GM19043 (cell line): ENCODE measurements around the gene ZNF33A.
"Not testable (repeated sequence)": the region's sequence is repeated elsewhere in the genome, so short reads cannot be mapped to it uniquely, and the experiment has no call there.

Experiments
- ATAC-seq: cut with Tn5 transposase; IDR thresholded peaks from one replicate; pipeline ENCODE4 v1.9.1; 2021; ENCODE audit warnings: low read depth; ENCODE audit not compliant: unreplicated experiment

ZNF33A gene

DNA sequence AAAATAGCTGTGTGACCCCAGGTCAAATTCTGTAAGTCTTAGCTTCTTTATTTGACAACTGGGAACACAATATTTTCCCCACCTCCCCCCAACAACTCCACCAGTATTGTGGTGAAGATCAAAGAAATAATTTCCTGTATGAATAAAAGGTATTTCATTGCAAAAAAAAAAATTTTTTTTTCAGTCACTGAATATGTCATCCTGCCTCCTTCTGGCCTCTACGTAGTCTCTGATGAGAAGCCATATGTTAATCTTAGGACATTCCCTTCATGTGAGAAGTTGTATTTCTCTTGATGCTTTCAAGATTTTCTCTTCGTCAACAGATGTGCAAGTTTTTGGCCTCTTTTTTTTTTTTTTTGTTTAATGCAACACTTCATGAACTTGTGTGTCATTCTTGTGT, 33.0 kb downstream of the ZNF33A start:
- no peak for ATAC-seq

- ATAC-seq: no peak
Observed at GRCh38 chr10:38045129-38045528, 34.7 kb downstream of the ZNF33A start.

DNA sequence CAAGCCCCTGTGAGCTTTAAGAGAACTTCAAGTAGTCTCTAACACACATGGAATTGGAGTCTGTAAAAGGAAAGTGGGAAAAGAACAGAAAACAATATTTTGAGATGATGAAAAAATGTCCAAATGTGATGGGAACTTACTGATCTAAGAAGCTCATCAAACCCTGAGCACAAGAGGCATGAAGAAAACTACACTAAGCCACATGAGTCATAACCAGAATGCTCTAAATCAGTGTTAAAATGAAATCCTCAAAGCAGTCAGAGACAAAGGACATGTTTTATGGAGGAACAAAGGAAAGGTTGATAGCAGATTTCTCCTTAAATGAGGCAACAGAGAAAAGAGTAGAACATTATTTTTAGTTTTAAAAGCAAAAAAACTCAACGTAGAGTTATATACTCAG, 37.2 kb downstream of the ZNF33A start:
- no peak for ATAC-seq

DNA sequence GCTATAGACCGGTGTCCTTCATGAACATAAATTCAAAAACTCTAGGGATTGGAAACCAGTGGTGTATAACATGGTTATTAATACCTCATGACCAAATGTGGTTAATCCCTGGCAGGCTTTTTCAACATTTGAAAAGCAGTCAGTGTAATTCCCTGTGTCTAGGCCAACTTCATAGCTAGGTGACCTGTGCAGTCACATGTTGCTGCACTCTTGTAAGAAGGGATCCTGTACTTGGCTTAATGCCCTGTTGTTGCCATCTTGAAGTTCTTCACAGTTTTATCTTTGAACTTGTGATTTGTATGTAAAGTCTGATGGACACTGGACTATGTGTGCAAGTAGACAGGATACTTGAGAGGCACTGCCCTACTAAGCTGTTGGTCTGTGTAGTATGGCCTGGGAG, 39.7 kb downstream of the ZNF33A start:
- ATAC-seq: no peak

- ATAC-seq: no peak
Observed at GRCh38 chr10:38054361-38054797, 43.9 kb downstream of the ZNF33A start.

GRCh38 chr10:38055274-38055894, 44.9 kb downstream of the ZNF33A start:
- not testable (repeated sequence) for ATAC-seq

GRCh38 chr10:38069663-38070062, 59.2 kb downstream of the ZNF33A start:
- ATAC-seq: not testable (repeated sequence)

DNA sequence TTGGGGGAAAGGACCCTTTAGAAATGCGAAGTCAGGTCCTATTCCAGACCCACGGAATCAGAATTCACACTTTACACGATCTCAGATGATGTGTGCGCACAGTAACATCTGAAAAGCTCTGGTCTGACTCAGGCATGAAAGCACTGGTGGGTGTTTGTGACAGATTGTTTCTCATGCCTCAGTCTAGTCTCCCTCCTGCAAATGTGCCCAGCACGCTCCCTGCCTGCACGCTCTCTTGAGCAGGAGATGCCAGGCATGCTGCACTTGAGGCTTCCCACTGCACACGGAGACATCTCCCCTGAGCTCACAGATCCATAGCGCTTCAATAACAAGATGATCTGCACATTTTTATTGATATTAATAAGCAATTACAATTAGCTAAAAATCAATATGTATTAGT, 60.0 kb downstream of the ZNF33A start:
- no peak for ATAC-seq

DNA sequence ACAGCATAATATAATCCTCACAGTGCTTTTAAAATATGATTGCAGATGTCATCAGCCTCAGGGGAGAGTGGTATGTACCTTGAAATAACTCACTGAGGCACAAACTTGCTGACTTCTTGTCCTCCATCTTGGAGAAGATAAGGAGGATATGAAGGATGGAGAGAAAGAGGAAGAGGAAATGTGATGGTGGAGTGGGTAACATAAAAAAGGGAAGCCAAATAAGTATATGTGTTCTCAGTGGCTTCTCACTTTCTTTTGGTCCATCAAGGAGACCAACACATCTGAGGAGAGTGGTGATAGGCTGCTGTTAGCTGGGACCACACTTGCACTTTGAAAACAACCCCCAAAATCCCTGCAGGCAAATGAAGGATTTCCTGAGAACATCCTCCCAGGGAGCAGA, 62.1 kb downstream of the ZNF33A start:
- no peak for ATAC-seq

DNA sequence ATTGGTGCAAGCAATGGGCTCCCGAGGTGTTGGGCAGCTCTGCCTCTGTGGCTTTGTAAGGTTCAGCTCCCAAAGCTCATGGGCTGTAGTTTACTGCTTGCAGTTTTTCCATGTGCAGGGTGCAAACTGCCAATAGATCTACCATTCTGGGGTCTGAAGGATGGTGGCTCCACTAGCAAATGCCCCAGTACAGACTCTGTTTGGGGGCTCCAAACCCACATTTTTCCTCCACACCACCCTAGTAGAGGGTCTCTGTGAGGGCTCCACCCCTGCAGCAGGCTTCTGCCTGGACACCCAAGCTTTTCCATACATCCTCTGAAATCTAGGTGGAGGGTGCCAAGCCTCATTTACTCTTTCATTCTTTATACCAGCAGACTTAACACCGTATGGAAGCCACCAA, 66.2 kb downstream of the ZNF33A start:
- no peak for ATAC-seq

DNA sequence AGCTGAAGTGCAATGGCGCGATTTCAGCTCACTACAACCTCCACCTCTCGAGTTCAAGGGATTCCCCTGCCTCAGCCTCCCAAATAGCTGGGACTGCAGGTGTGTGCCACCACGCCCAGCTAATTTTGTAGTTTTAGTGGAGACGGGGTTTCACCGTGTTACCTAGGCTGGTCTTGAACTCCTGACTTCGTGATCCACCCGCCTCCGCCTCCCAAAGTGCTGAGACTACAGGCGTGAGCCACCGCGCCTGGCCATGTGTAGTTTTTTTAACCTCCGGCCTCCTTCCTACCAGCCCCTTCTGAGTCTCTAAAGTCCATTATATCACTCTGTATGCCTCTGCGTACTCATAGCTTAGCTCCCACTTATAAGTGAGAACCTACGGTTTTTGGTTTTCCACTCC, 82.8 kb downstream of the ZNF33A start:
- not testable (repeated sequence) for ATAC-seq

DNA sequence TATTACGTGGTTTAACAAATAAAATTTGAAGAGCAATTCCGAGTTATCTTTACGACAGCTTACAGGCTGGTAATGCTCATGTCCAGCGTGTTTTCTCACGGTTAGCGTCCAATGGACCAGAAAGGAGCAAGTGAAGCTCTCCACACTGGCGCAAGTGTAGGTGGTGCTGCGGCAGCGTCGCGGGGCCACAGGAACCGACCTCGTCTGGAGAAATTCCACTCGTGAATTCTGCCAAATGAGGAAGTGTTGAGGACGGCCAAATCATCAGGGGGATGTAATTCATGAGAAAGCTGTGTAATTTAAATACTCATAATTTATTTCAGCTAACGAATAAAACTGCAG, 83.3 kb downstream of the ZNF33A start:
- ATAC-seq: peak; percentile 18

DNA sequence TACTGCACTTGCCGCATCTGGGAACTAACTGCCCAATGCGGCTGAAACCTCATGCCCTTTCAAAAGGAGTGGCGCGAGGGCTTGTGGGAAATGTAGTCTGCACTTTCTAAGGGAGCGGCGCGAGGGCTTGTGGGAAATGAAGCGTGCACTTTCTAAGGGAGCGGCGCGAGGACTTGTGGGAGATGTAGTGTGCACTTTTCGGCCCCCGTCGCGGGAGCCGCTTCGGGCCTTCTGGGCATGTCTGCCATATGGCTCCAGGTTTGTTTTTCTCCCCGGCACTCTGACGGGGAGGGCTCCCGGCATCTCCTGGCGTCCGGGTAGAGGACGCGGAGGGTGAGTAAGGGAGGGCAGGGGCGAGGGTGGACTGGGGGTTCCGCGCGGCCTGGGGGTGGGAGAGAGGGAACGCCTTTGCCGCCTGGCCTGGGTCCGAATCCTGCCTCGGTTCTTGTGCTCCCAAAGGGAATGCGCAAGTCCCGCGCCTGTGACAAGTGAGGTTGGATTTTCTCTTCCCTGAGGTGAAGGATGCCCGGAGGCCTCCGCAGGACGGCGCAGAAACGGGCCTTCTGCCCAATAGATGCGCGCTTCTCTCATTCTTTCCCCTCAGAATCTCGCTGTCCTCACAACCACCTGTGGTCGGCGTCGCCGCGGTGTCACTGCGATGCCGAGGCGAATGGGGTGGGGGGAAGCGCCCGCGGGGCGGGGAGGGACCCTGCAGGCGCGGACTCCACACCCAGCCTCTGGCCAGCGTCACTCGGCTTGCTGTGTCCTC, 83.9 kb downstream of the ZNF33A start, which contains the start of gene ZNF37A:
TSS of gene ZNF37A (plus strand) at position 180 of the 769 bp plus-strand sequence. CDS start 2,281 bp downstream, outside the sequence.
- peak; percentile 95 for ATAC-seq

DNA sequence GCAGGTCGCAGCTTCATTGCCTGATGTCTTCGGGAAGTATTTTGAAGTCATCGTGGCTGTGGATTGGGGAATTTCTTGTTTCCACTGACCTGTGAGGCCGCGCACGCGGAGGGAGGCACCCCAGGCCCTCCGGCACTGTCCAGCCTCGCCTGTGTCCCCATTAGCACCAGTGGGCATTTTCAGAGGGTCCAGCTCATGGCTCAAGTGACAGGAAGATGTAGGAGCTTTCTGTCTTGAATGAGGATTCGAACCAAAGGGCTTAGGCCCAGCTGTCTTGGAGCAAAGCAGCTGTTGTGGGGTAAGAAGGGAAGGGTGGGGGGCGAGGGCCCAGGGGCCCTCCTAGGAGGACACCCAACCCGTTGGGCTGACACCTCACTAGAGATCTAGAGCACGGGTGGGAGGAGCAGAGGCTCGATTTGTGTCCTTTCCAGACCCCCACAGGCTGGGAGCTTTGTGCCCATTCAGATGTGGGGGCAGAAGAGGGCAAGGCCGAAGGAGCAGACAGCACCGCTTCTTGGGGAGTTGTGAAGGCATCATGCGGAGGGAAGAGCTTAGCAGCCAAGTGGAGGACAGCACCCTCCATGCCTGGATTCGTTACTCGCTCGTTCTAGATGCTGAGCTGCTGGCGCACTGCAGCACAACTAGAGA, 84.6 kb downstream of the ZNF33A start:
- ATAC-seq: no peak

DNA sequence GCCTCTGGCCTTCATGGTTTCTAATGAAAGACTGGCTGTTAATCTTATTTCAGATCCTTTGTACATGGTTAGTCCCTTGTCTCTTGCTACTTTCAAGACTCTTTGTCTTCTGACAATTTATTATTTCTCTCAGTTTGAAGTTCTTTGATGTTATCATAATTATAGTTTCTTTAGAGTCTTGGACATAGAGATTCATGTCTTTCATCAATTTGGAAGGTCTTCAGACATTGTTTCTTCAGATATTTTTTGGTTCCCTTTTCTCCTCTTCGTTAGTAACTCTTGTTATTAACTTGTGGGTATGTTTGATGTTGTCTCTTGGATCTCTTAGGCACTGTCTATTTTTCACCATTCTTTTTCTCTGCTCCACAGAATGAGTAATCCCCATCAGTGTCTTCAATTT, 92.4 kb downstream of the ZNF33A start:
- ATAC-seq: no peak

GRCh38 chr10:38103756-38104155, 93.3 kb downstream of the ZNF33A start:
- no peak for ATAC-seq

- no peak for ATAC-seq
Observed at GRCh38 chr10:38112159-38112558, 101.7 kb downstream of the ZNF33A start.
